SK-N-SH (cell line): ENCODE data around the gene ASB11. TPM values are rescaled to one million over a fixed set of nuclear protein-coding genes. Genes with fewer than 3 reads are reported as not detected.

Source experiments
- CTCF ChIA-PET: fragments of 300-600, 350-600 bp; formaldehyde crosslinking; extraction: SDS; loops from one replicate; lab custom pipeline; 2021; lab: Yijun Ruan, JAX
- POLR2A ChIA-PET: fragments of 350-600 bp; sonication (Branson Sonifier 250); formaldehyde crosslinking; extraction: SDS; loops from one replicate; lab custom pipeline; 2020; ENCODE audit warnings: antibody characterized with exemption, inconsistent platforms; lab: Yijun Ruan, JAX
- DNase-seq: peaks from one replicate; pipeline ENCODE4 v3.0.0; 2012
- H2AFZ ChIP-seq: fragments of 200-600 bp; sonication (generic); 2 replicates; pipeline ENCODE4 v1.8.1; 2016; ENCODE audit warnings: antibody characterized with exemption, mild to moderate bottlenecking, low read depth
- H3F3A ChIP-seq: fragments of 200-600 bp; sonication (generic); replicated peaks from 2 replicates; pipeline ENCODE3; 2016; ENCODE audit warnings: antibody characterized with exemption, mild to moderate bottlenecking; ENCODE audit not compliant: insufficient read depth
- H3K27ac ChIP-seq, 2 experiments: fragments of 200-500 bp in 1 of 2; fragments of 200-600 bp in 1 of 2; sonication (Bioruptor generic) in 1 of 2; sonication (generic), shearing (Covaris generic) in 1 of 2; 2 replicates each; pipeline versions ENCODE4 v1.5.1 to v1.6.1; 2014 to 2016; ENCODE audit warnings: low read depth in 2 of 2, inconsistent platforms in 1 of 2, low read length in 1 of 2, mild to moderate bottlenecking in 1 of 2, mixed read lengths in 1 of 2
- H3K27me3 ChIP-seq: fragments of 200-600 bp; sonication (generic), shearing (Covaris generic); 2 replicates; pipeline ENCODE4 v1.6.1; 2016; ENCODE audit warnings: mixed run types; ENCODE audit not compliant: insufficient read depth
- H3K36me3 ChIP-seq, 2 experiments: fragments of 200-500 bp in 1 of 2; fragments of 200-600 bp in 1 of 2; sonication (Bioruptor generic) in 1 of 2; sonication (generic) in 1 of 2; replicated peaks in 1 of 2; 2 replicates each; pipeline versions ENCODE3 to v1.5.1; 2014 to 2016; ENCODE audit warnings: low read length in 1 of 2, mild to moderate bottlenecking in 1 of 2; ENCODE audit not compliant: insufficient read depth in 2 of 2, control insufficient read depth in 1 of 2
- H3K4me1 ChIP-seq, 2 experiments: fragments of 200-500 bp in 1 of 2; fragments of 200-600 bp in 1 of 2; sonication (Bioruptor generic) in 1 of 2; sonication (generic), shearing (Covaris generic) in 1 of 2; 2 replicates each; pipeline versions ENCODE4 v1.5.1 to v1.6.1; 2014 to 2016; ENCODE audit warnings: low read depth in 1 of 2, low read length in 1 of 2, mixed run types in 1 of 2; ENCODE audit not compliant: insufficient read depth in 2 of 2, control insufficient read depth in 1 of 2
- H3K4me2 ChIP-seq: fragments of 200-600 bp; sonication (generic), shearing (Covaris generic); 2 replicates; pipeline ENCODE4 v1.6.1; 2017; ENCODE audit warnings: mixed run types
- H3K4me3 ChIP-seq, 2 experiments: fragments of 200-500 bp in 1 of 2; fragments of 200-600 bp in 1 of 2; sonication (Bioruptor generic) in 1 of 2; sonication (generic), shearing (Covaris generic) in 1 of 2; 2 replicates each; pipeline versions ENCODE4 v1.5.1 to v1.8.1; 2014 to 2016; ENCODE audit warnings: low read depth in 2 of 2, inconsistent platforms in 1 of 2, low read length in 1 of 2, mild to moderate bottlenecking in 1 of 2, mixed read lengths in 1 of 2, moderate library complexity in 1 of 2
- H3K79me2 ChIP-seq: fragments of 200-600 bp; sonication (generic); 2 replicates; pipeline ENCODE4 v1.8.1; 2017; ENCODE audit warnings: mild to moderate bottlenecking; ENCODE audit not compliant: insufficient read depth
- H3K9ac ChIP-seq: fragments of 200-600 bp; sonication (generic); 2 replicates; pipeline ENCODE4 v1.6.1; 2017; ENCODE audit warnings: mixed run types
- H3K9me2 ChIP-seq: fragments of 200-600 bp; sonication (generic); 2 replicates; pipeline ENCODE4 v1.6.1; 2017; ENCODE audit warnings: mixed run types
- H3K9me3 ChIP-seq: fragments of 200-600 bp; sonication (generic); 2 replicates; pipeline ENCODE4 v1.6.1; 2017; ENCODE audit warnings: mixed run types, mild to moderate bottlenecking, moderate library complexity
- H4K20me1 ChIP-seq: fragments of 200-600 bp; sonication (generic); 2 replicates; pipeline ENCODE4 v1.6.1; 2017; ENCODE audit warnings: mild to moderate bottlenecking, mixed run types; ENCODE audit not compliant: insufficient read depth
- CHD2 ChIP-seq: fragments of 150-350 bp; IDR thresholded peaks from 2 replicates; pipeline ENCODE4 v1.6.1; 2018; ENCODE audit warnings: low read length; ENCODE audit not compliant: partially characterized antibody
- CTCF ChIP-seq: fragments of 200-600 bp; sonication (generic); IDR thresholded peaks from 2 replicates; pipeline ENCODE4 v1.6.1; 2017; ENCODE audit warnings: antibody characterized with exemption, mild to moderate bottlenecking, moderate library complexity
- ELF1 ChIP-seq: IDR thresholded peaks from 2 replicates; pipeline ENCODE4 v1.4.0; 2012
- EP300 ChIP-seq, 2 experiments: IDR thresholded peaks; 2 replicates each; pipeline versions ENCODE4 v1.4.0 to v1.6.1; 2012; ENCODE audit warnings: borderline replicate concordance in 1 of 2, low read depth in 1 of 2, low read length in 1 of 2
- GABPA ChIP-seq: IDR thresholded peaks from 2 replicates; pipeline ENCODE4 v1.4.0; 2012; ENCODE audit warnings: low read depth, mild to moderate bottlenecking
- GATA2 ChIP-seq: sonication (generic); formaldehyde crosslinking; IDR thresholded peaks from 2 replicates; pipeline ENCODE4 v1.5.0; 2020; ENCODE audit warnings: mild to moderate bottlenecking, missing genetic modification reagents
- JUND ChIP-seq: IDR thresholded peaks from 2 replicates; pipeline ENCODE4 v1.4.0; 2012
- MEF2A ChIP-seq: IDR thresholded peaks from 2 replicates; pipeline ENCODE4 v1.4.0; 2012; ENCODE audit warnings: low read depth, borderline replicate concordance
- MXI1 ChIP-seq: IDR thresholded peaks from 2 replicates; pipeline ENCODE4 v1.6.1; 2012; ENCODE audit warnings: mild to moderate bottlenecking, low read depth, low read length, improper control_type of control experiment
- NRF1 ChIP-seq: IDR thresholded peaks from 2 replicates; pipeline ENCODE4 v1.6.1; 2012; ENCODE audit warnings: low read depth, mild to moderate bottlenecking, low read length
- PBX3 ChIP-seq: IDR thresholded peaks from 2 replicates; pipeline ENCODE4; 2012
- POLR2AphosphoS5 ChIP-seq: IDR thresholded peaks from 2 replicates; pipeline ENCODE4 v1.6.1; 2012; ENCODE audit warnings: low read depth, low read length
- RAD21 ChIP-seq: IDR thresholded peaks from 2 replicates; pipeline ENCODE4 v1.6.1; 2012; ENCODE audit warnings: mild to moderate bottlenecking, low read length
- RCOR1 ChIP-seq: fragments of 150-350 bp; IDR thresholded peaks from 2 replicates; pipeline ENCODE4 v1.6.1; 2017; ENCODE audit warnings: antibody characterized with exemption, low read length
- REST ChIP-seq: IDR thresholded peaks from 2 replicates; pipeline ENCODE4 v1.6.1; 2012; ENCODE audit warnings: mild to moderate bottlenecking, low read depth, low read length, moderate library complexity
- RFX5 ChIP-seq: IDR thresholded peaks from 2 replicates; pipeline ENCODE4 v1.6.1; 2012; ENCODE audit warnings: mild to moderate bottlenecking, improper control_type of control experiment, low read length
- RXRA ChIP-seq: IDR thresholded peaks from 2 replicates; pipeline ENCODE4 v1.4.0; 2012; ENCODE audit warnings: low read depth, mild to moderate bottlenecking, borderline replicate concordance
- SMC3 ChIP-seq: IDR thresholded peaks from 2 replicates; pipeline ENCODE4 v1.6.1; 2012; ENCODE audit warnings: low read depth, low read length, improper control_type of control experiment
- TAF1 ChIP-seq: IDR thresholded peaks from 2 replicates; pipeline ENCODE4 v1.6.1; 2012; ENCODE audit warnings: low read depth, mild to moderate bottlenecking, low read length, moderate library complexity, borderline replicate concordance
- TCF12 ChIP-seq: IDR thresholded peaks from 2 replicates; pipeline ENCODE4 v1.4.0; 2012
- TEAD4 ChIP-seq: IDR thresholded peaks from 2 replicates; pipeline ENCODE4 v1.4.0; 2012; ENCODE audit warnings: mild to moderate bottlenecking, borderline replicate concordance; ENCODE audit not compliant: insufficient read depth
- USF1 ChIP-seq: IDR thresholded peaks from 2 replicates; pipeline ENCODE4 v1.4.0; 2012; ENCODE audit warnings: low read depth, borderline replicate concordance
- YY1 ChIP-seq: IDR thresholded peaks from 2 replicates; pipeline ENCODE4 v1.4.0; 2012; ENCODE audit warnings: low read depth, mild to moderate bottlenecking
- ZBTB33 ChIP-seq: IDR thresholded peaks from 2 replicates; pipeline ENCODE4 v1.4.0; 2012; ENCODE audit warnings: low read depth, borderline replicate concordance
- WGBS: methylation state at CpG from one replicate; pipeline ENCODE4 v1.1.6; 2017; ENCODE audit warnings: low lambda C conversion rate; 5-methylcytosine and 5-hydroxymethylcytosine counted together
- polyA plus RNA-seq, 3 experiments: library from polyadenylated mRNA; depleted of rRNA; stranded (reverse); fragments of >200 nt; gene quantifications; 2 replicates each; pipeline ENCODE4 v1.2.3, GENCODE V29; 2012

The ASB11 gene
- polyA plus RNA-seq, 1 of the 3 experiments (the other 2 are of a cell fraction), result not detected

GRCh38 chrX:15335135-15336022 lies 19.9 kb upstream of the ASB11 start, which contains the start of gene PIGA:
Gene PIGA, minus strand, starts transcription at chrX:15335523. Its CDS starts 3,593 bp downstream, at chrX:15331930.
- WGBS, result 24% methylated on average over 40 of the region's 72 CpGs
- peaks cover 0 to 21% of the 10 kb centered on the region in 2 experiments for H3K36me3 ChIP-seq
- peak within 1 kb of the TSS; percentile 65 for H3K27ac ChIP-seq
- POLR2A ChIA-PET, result no interaction called here
- peak within 1 kb of the TSS; percentile 74 for H2AFZ ChIP-seq
- H3K4me1 ChIP-seq, result no peaks in the 10 kb centered on the region
- peak; percentile 89 for DNase-seq
- no peaks in the 10 kb centered on the region for H4K20me1 ChIP-seq
- H3K4me2 ChIP-seq, result peak within 1 kb of the TSS; percentile 77
- H3K79me2 ChIP-seq, result peaks cover 24% of the 10 kb centered on the region; the same call in 1 of the 2 replicates
- 0 out of 2 replicates have a peak, but pooled peaks cover 3% of the 10 kb centered on the region for H3K27me3 ChIP-seq
- no peaks in the 10 kb centered on the region for H3F3A ChIP-seq
- H3K9me2 ChIP-seq, result no peaks in the 10 kb centered on the region
- H3K4me3 ChIP-seq, result peak within 1 kb of the TSS; percentile 61 to 70
- CTCF ChIA-PET, result interaction anchor here (1.2 to 5.4 kb wide), 2 partner anchors 14 to 36 kb away, joined by 3 to 30 read pairs; no protein-coding TSS in a partner anchor
- no peaks in the 10 kb centered on the region for H3K9me3 ChIP-seq
- peak within 1 kb of the TSS; percentile 80 for H3K9ac ChIP-seq
- no peak for TF ChIP-seq JUND
- no peak for TF ChIP-seq ELF1
- no peak for TF ChIP-seq RXRA
- no peak for TF ChIP-seq SMC3
- no peak for TF ChIP-seq TCF12
- no peak for TF ChIP-seq MEF2A
- peak; percentile 46 for TF ChIP-seq GABPA
- peak; percentile 29; the same call in 1 of the 2 replicates for TF ChIP-seq TAF1
- TF ChIP-seq POLR2AphosphoS5, result 0 out of 2 replicates have a peak, but pooled peaks have one; percentile 37
- no peak for TF ChIP-seq EP300 (IDR thresholded peaks at IDR 0.05; ENCODE audit: borderline replicate concordance in 1 of 2, low read depth in 1 of 2, low read length in 1 of 2)
- 0 out of 2 replicates have a peak, but pooled peaks have one; percentile 14 for TF ChIP-seq RCOR1
- no peak for TF ChIP-seq TEAD4
- TF ChIP-seq USF1, result no peak
- no peak for TF ChIP-seq GATA2 (CRISPR knock-in tag)
- no peak for TF ChIP-seq REST
- no peak for TF ChIP-seq RAD21
- peak; percentile 78; the same call in 1 of the 2 replicates for TF ChIP-seq YY1
- TF ChIP-seq MXI1, result peak; percentile 89
- TF ChIP-seq NRF1, result peak; percentile 86
- TF ChIP-seq CHD2, result peak; percentile 81
- TF ChIP-seq PBX3, result no peak
- TF ChIP-seq ZBTB33, result 0 out of 2 replicates have a peak, but pooled peaks have one; percentile 16
- TF ChIP-seq RFX5, result no peak
- TF ChIP-seq CTCF, result no peak
